H9 (cell line): ENCODE data around the gene PRR33. TPM values are rescaled to one million over a fixed set of nuclear protein-coding genes. Genes with fewer than 3 reads are reported as not detected.

Source experiments
- DNase-seq: peaks from one replicate; pipeline ENCODE4 v3.0.0-alpha.2; 2017
- H2AFZ ChIP-seq: one replicate; pipeline ENCODE4 v1.6.1; 2013; ENCODE audit warnings: mild to moderate bottlenecking, low read length, control low read depth, moderate library complexity
- H2AK5ac ChIP-seq: 2 replicates; pipeline ENCODE4 v1.6.1; 2013; ENCODE audit warnings: low read length, control low read depth, mixed read lengths; ENCODE audit not compliant: insufficient read length
- H2BK120ac ChIP-seq: one replicate; pipeline ENCODE4 v1.6.1; 2013; ENCODE audit warnings: low read depth, mild to moderate bottlenecking, low read length, control low read depth, inconsistent platforms; ENCODE audit not compliant: poor library complexity, severe bottlenecking
- H2BK12ac ChIP-seq: 2 replicates; pipeline ENCODE4 v1.6.1; 2013; ENCODE audit warnings: low read length, control low read depth, mixed read lengths, low read depth; ENCODE audit not compliant: insufficient read length
- H2BK15ac ChIP-seq: 2 replicates; pipeline ENCODE4 v1.6.1; 2013; ENCODE audit warnings: low read depth, low read length, control low read depth
- H2BK20ac ChIP-seq: one replicate; pipeline ENCODE4 v1.6.1; 2013; ENCODE audit warnings: low read depth, mild to moderate bottlenecking, low read length, control low read depth, inconsistent platforms; ENCODE audit not compliant: poor library complexity, severe bottlenecking
- H2BK5ac ChIP-seq: 2 replicates; pipeline ENCODE4 v1.6.1; 2013; ENCODE audit warnings: low read length, control low read depth, mixed read lengths; ENCODE audit not compliant: insufficient read length
- H3K14ac ChIP-seq: 2 replicates; pipeline ENCODE4 v1.6.1; 2013; ENCODE audit warnings: low read length, control low read depth; ENCODE audit not compliant: insufficient read depth
- H3K18ac ChIP-seq: 2 replicates; pipeline ENCODE4 v1.6.1; 2013; ENCODE audit warnings: low read depth, mild to moderate bottlenecking, mixed read lengths, low read length, control low read depth; ENCODE audit not compliant: insufficient read length
- H3K23ac ChIP-seq: 2 replicates; pipeline ENCODE4 v1.6.1; 2013; ENCODE audit warnings: low read length, control low read depth, mixed read lengths, low read depth; ENCODE audit not compliant: insufficient read length
- H3K23me2 ChIP-seq: 2 replicates; pipeline ENCODE4 v1.6.1; 2013; ENCODE audit warnings: low read depth, mild to moderate bottlenecking, mixed read lengths, low read length, control low read depth; ENCODE audit not compliant: insufficient read length, poor library complexity, severe bottlenecking
- H3K27ac ChIP-seq: 2 replicates; pipeline ENCODE4 v1.5.1; 2013; ENCODE audit warnings: low read length, control low read depth, mixed read lengths, low read depth; ENCODE audit not compliant: insufficient read length
- H3K27me3 ChIP-seq: 2 replicates; pipeline ENCODE4 v1.6.1; 2013; ENCODE audit warnings: low read length, control low read depth, inconsistent platforms; ENCODE audit not compliant: insufficient read depth
- H3K4ac ChIP-seq: 2 replicates; pipeline ENCODE4 v1.6.1; 2013; ENCODE audit warnings: low read depth, mild to moderate bottlenecking, control low read depth, inconsistent platforms, low read length, moderate library complexity
- H3K4me1 ChIP-seq: 2 replicates; pipeline ENCODE4 v1.6.1; 2013; ENCODE audit warnings: low read length, control low read depth, inconsistent platforms; ENCODE audit not compliant: insufficient read depth
- H3K4me2 ChIP-seq: 2 replicates; pipeline ENCODE4 v1.6.1; 2013; ENCODE audit warnings: low read length, control low read depth, mixed read lengths; ENCODE audit not compliant: insufficient read length, insufficient read depth
- H3K56ac ChIP-seq: 2 replicates; pipeline ENCODE4 v1.6.1; 2013; ENCODE audit warnings: low read depth, mild to moderate bottlenecking, mixed read lengths, low read length, control low read depth; ENCODE audit not compliant: insufficient read length
- H3K79me1 ChIP-seq: 2 replicates; pipeline ENCODE4 v1.6.1; 2013; ENCODE audit warnings: low read depth, mild to moderate bottlenecking, moderate library complexity, low read length, control low read depth, inconsistent platforms; ENCODE audit not compliant: insufficient read depth, poor library complexity, severe bottlenecking
- H3K79me2 ChIP-seq: 2 replicates; pipeline ENCODE4 v1.6.1; 2013; ENCODE audit warnings: low read length, control low read depth, inconsistent platforms; ENCODE audit not compliant: insufficient read depth
- H3K9ac ChIP-seq: 2 replicates; pipeline ENCODE4 v1.6.1; 2013; ENCODE audit warnings: low read length, control low read depth, mixed read lengths; ENCODE audit not compliant: insufficient read length; ENCODE audit errors: extremely low read depth
- H3K9me3 ChIP-seq: one replicate; pipeline ENCODE4 v1.6.1; 2013; ENCODE audit warnings: low read depth, low read length, inconsistent platforms; ENCODE audit not compliant: control insufficient read depth
- H3T11ph ChIP-seq: one replicate; pipeline ENCODE4 v1.6.1; 2013; ENCODE audit warnings: mild to moderate bottlenecking, low read length, control low read depth, inconsistent platforms
- H4K20me1 ChIP-seq: one replicate; pipeline ENCODE4 v1.6.1; 2013; ENCODE audit not compliant: control insufficient read depth, insufficient read length, insufficient read depth
- H4K5ac ChIP-seq: 2 replicates; pipeline ENCODE4 v1.6.1; 2013; ENCODE audit warnings: low read depth, mild to moderate bottlenecking, mixed read lengths, low read length, control low read depth; ENCODE audit not compliant: insufficient read length
- H4K8ac ChIP-seq: replicated peaks from 2 replicates; pipeline ENCODE4 v1.6.1; 2013; ENCODE audit warnings: low read length, control low read depth, mixed read lengths, low read depth; ENCODE audit not compliant: insufficient read length
- H4K91ac ChIP-seq: 2 replicates; pipeline ENCODE4 v1.6.1; 2013; ENCODE audit warnings: low read depth, mild to moderate bottlenecking, moderate library complexity, mixed read lengths, low read length, control low read depth; ENCODE audit not compliant: insufficient read length
- H3K27ac Mint-ChIP-seq, 3 experiments: 2 replicates in 2 of 3; 3 replicates in 1 of 3; pipeline ENCODE4 v1.8.0; 2020 to 2021; ENCODE audit warnings: mixed read lengths in 3 of 3, mild to moderate bottlenecking in 1 of 3, moderate library complexity in 1 of 3
- H3K27me3 Mint-ChIP-seq: 2 replicates; pipeline ENCODE4 v1.8.0; 2021; ENCODE audit warnings: low read depth, mild to moderate bottlenecking, moderate library complexity, mixed read lengths
- H3K36me3 Mint-ChIP-seq, 3 experiments: 2 replicates in 2 of 3; 3 replicates in 1 of 3; pipeline ENCODE4 v1.8.0; 2020 to 2021; ENCODE audit warnings: low read depth in 3 of 3, mixed read lengths in 3 of 3; ENCODE audit not compliant: insufficient read depth in 1 of 3
- H3K4me1 Mint-ChIP-seq, 2 experiments: 2 replicates each; pipeline ENCODE4 v1.8.0; 2020; ENCODE audit warnings: mixed read lengths in 2 of 2
- H3K4me3 Mint-ChIP-seq, 2 experiments: 2 replicates in 1 of 2; 3 replicates in 1 of 2; pipeline ENCODE4 v1.8.0; 2020 to 2021; ENCODE audit warnings: mild to moderate bottlenecking in 2 of 2, mixed read lengths in 2 of 2, moderate library complexity in 1 of 2
- H3K9me3 Mint-ChIP-seq, 2 experiments: 2 replicates in 1 of 2; 3 replicates in 1 of 2; pipeline ENCODE4 v1.8.0; 2020; ENCODE audit warnings: mild to moderate bottlenecking in 2 of 2, mixed read lengths in 2 of 2, moderate library complexity in 1 of 2
- WGBS: extraction: QIAGEN DNeasy Blood & Tissue Kit; methylation state at CpG from one replicate; pipeline ENCODE4 v1.1.7; 2013; ENCODE audit warnings: missing lambda C conversion rate, low lambda C conversion rate, mixed read lengths; ENCODE audit not compliant: insufficient read length; ENCODE audit errors: extremely low coverage; 5-methylcytosine and 5-hydroxymethylcytosine counted together
- total RNA-seq: library from RNA; stranded (reverse); gene quantifications from 2 replicates; pipeline ENCODE4 v1.2.1, GENCODE V29; 2021
- TF ChIP-seq, protein P1 (sequence below): fragments of 200-600 bp; sonication (generic); conservative IDR thresholded peaks from 3 replicates; pipeline ENCODE4 v1.8.0; 2021; ENCODE audit warnings: antibody characterized with exemption, mild to moderate bottlenecking

The PRR33 gene
- total RNA-seq, 1 experiment from 2014 or later, result not detected

DNA sequence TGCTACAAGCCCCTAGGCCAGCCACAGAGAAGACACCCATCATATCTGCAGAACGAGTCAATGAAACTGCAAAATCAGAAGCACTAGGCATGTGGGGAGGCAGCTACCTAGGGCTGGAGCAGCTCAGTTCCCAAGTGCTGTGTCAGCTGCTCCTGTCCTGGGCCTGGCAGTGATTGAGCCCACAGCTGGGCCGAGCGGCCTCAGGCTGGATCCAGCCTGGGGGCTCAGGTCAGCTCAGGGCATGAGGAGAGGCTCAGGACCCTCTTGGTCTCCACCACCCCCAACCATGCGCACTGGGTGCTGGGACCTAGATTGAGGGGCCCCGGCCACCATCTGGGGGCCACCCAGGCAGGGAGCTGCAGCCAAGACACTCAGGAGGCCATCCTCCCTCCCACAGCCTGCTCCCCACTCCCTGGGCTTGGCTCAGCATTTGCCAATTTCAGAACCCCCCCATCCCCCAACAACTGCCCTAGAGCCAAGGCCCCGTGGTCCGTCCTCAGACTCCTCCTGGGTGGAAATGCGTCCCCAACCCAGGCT is 25.4 kb upstream of the PRR33 start:
- no peaks in the 10 kb centered on the region; a peak in 1 of 7 replicates for H3K36me3 Mint-ChIP-seq
- no peak for DNase-seq
- Histone ChIP-seq H2BK15ac (no peak overlapping the region), H3K18ac (no peak overlapping the region), H3K79me1 (no peaks in the 10 kb centered on the region), H2BK120ac (no peak overlapping the region), H2BK20ac (no peak overlapping the region), H3K4me2 (no peak overlapping the region), H4K20me1 (no peaks in the 10 kb centered on the region), H3T11ph (no peak overlapping the region), H2AFZ (no peak overlapping the region), H3K23me2 (no peaks in the 10 kb centered on the region), H2AK5ac (no peak overlapping the region), H4K91ac (no peak overlapping the region), H2BK5ac (no peak overlapping the region), H4K5ac (no peak overlapping the region), H3K27me3 (no peaks in the 10 kb centered on the region), H3K23ac (no peak overlapping the region), H4K8ac (no peak overlapping the region), H3K14ac (no peak overlapping the region), H2BK12ac (no peak overlapping the region), H3K56ac (no peak overlapping the region), H3K9me3 (no peaks in the 10 kb centered on the region), H3K4ac (no peak overlapping the region), H3K4me1 (no peaks in the 10 kb centered on the region), H3K27ac (no peak overlapping the region), H3K9ac (no peak overlapping the region), H3K79me2 (no peaks in the 10 kb centered on the region)
- no peak overlapping the region for H3K27ac Mint-ChIP-seq
- no CpG with 5 or more reads among the region's 8 CpGs for WGBS
- H3K9me3 Mint-ChIP-seq, result peaks cover 6% of the 10 kb centered on the region in 2 experiments; a peak in 3 of 5 replicates
- H3K4me3 Mint-ChIP-seq, result no peak overlapping the region
- TF ChIP-seq, protein P1, sequence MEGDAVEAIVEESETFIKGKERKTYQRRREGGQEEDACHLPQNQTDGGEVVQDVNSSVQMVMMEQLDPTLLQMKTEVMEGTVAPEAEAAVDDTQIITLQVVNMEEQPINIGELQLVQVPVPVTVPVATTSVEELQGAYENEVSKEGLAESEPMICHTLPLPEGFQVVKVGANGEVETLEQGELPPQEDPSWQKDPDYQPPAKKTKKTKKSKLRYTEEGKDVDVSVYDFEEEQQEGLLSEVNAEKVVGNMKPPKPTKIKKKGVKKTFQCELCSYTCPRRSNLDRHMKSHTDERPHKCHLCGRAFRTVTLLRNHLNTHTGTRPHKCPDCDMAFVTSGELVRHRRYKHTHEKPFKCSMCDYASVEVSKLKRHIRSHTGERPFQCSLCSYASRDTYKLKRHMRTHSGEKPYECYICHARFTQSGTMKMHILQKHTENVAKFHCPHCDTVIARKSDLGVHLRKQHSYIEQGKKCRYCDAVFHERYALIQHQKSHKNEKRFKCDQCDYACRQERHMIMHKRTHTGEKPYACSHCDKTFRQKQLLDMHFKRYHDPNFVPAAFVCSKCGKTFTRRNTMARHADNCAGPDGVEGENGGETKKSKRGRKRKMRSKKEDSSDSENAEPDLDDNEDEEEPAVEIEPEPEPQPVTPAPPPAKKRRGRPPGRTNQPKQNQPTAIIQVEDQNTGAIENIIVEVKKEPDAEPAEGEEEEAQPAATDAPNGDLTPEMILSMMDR, result no peak
- H3K4me1 Mint-ChIP-seq, result peaks cover 0 to 4% of the 10 kb centered on the region in 2 experiments; a peak in 1 of 4 replicates
- peaks cover 11% of the 10 kb centered on the region for H3K27me3 Mint-ChIP-seq
